Esophagus muscularis mucosa (tissue), 3 donors: Measurements from ENCODE around the gene CLCN3.
A peak's percentile ranks its signal among the peaks of the same experiment; 100 is the strongest.

ENCODE experiments used
- CTCF ChIP-seq, 3 experiments: fragments of 200-600 bp in 2 of 3; fragments of 450-650 bp in 1 of 3; sonication (generic) in 2 of 3; IDR thresholded peaks; one replicate each; pipeline ENCODE4 v1.5.1; 2017 to 2019; ENCODE audit warnings: antibody characterized with exemption in 3 of 3, mild to moderate bottlenecking in 2 of 3, moderate library complexity in 1 of 3
- POLR2A ChIP-seq: fragments of 450-650 bp; IDR thresholded peaks from one replicate; pipeline ENCODE4 v1.6.1; 2017; ENCODE audit warnings: antibody characterized with exemption, moderate library complexity, mild to moderate bottlenecking, low read depth

- TF ChIP-seq CTCF (IDR thresholded peaks at IDR 0.05) (peak; percentile 67 to 74 (median 70)), POLR2A (no peak)
Measured at GRCh38 chr4:169612871-169613859, 7.2 kb upstream of the CLCN3 start.
